UCSD-AML1 (cell line): ENCODE data around the gene SLC2A10.

ENCODE experiments used
- DNase-seq: peaks from one replicate; lab custom pipeline; 2025; ENCODE audit not compliant: unreplicated experiment; lab: John Stamatoyannopoulos, UW

Gene SLC2A10

GRCh38 chr20:46761566-46761965, 52.1 kb downstream of the SLC2A10 start:
- DNase-seq = no peak

- DNase-seq = no peak
Observed at GRCh38 chr20:46764068-46764467, 54.6 kb downstream of the SLC2A10 start.

GRCh38 chr20:46765506-46766120, 56.2 kb downstream of the SLC2A10 start:
- no peak for DNase-seq

- DNase-seq = no peak
Observed at GRCh38 chr20:46767127-46767761, 57.8 kb downstream of the SLC2A10 start.

GRCh38 chr20:46770330-46771194, 61.1 kb downstream of the SLC2A10 start:
- DNase-seq = no peak

GRCh38 chr20:46771195-46771588, 61.7 kb downstream of the SLC2A10 start:
- DNase-seq = no peak

GRCh38 chr20:46772901-46773300, 63.5 kb downstream of the SLC2A10 start:
- no peak for DNase-seq

- no peak for DNase-seq
Observed at GRCh38 chr20:46773680-46774079, 64.2 kb downstream of the SLC2A10 start.

- DNase-seq = no peak
Observed at GRCh38 chr20:46774236-46774635, 64.8 kb downstream of the SLC2A10 start.

GRCh38 chr20:46774943-46775560, 65.6 kb downstream of the SLC2A10 start:
- DNase-seq = no peak

- no peak for DNase-seq
Observed at GRCh38 chr20:46775806-46776205, 66.4 kb downstream of the SLC2A10 start.

- DNase-seq = no peak
Observed at GRCh38 chr20:46777331-46777730, 67.9 kb downstream of the SLC2A10 start.

GRCh38 chr20:46779831-46780230, 70.4 kb downstream of the SLC2A10 start:
- no peak for DNase-seq

GRCh38 chr20:46784436-46785127, 75.1 kb downstream of the SLC2A10 start:
- no peak for DNase-seq
